ENCODE measurements around the gene UGT1A3.

UGT1A3 gene

GRCh38 chr2:233816334-233816733, 87.5 kb downstream of the UGT1A3 start:
- DNase-seq (ENCODE audit: low read depth): no peak

- DNase-seq (ENCODE audit: low read depth): no peak
Measured at GRCh38 chr2:233816771-233817170, 87.9 kb downstream of the UGT1A3 start.

- DNase-seq (ENCODE audit: low read depth): no peak
Measured at GRCh38 chr2:233817361-233817911, 88.6 kb downstream of the UGT1A3 start.

GRCh38 chr2:233817995-233818638, 89.3 kb downstream of the UGT1A3 start:
- no peak for DNase-seq (ENCODE audit: low read depth)

GRCh38 chr2:233818639-233819621, 90.1 kb downstream of the UGT1A3 start:
- no peak for DNase-seq (ENCODE audit: low read depth)

GRCh38 chr2:233819884-233820773, 91.3 kb downstream of the UGT1A3 start:
- DNase-seq (ENCODE audit: low read depth): no peak

GRCh38 chr2:233820774-233821105, 91.9 kb downstream of the UGT1A3 start:
- no peak for DNase-seq (ENCODE audit: low read depth)

GRCh38 chr2:233821196-233821595, 92.4 kb downstream of the UGT1A3 start:
- DNase-seq (ENCODE audit: low read depth): no peak

- no peak for DNase-seq (ENCODE audit: low read depth)
Measured at GRCh38 chr2:233821709-233822100, 92.9 kb downstream of the UGT1A3 start.

GRCh38 chr2:233822101-233822771, 93.4 kb downstream of the UGT1A3 start:
- no peak for DNase-seq (ENCODE audit: low read depth)
